Transverse colon (tissue), 4 donors: ENCODE data around the gene AKAP7.

Source experiments
- CTCF ChIP-seq, 5 experiments: fragments of 200-600 bp in 3 of 5; fragments of 450-650 bp in 2 of 5; sonication (generic) in 3 of 5; IDR thresholded peaks; 1 replicate in 2 of 5; 2 replicates in 3 of 5; pipeline ENCODE4 v1.5.1; 2016 to 2017; ENCODE audit warnings: antibody characterized with exemption in 5 of 5, inconsistent platforms in 3 of 5, mild to moderate bottlenecking in 2 of 5, moderate library complexity in 1 of 5
- EP300 ChIP-seq: sonication (generic); formaldehyde crosslinking; IDR thresholded peaks from one replicate; pipeline ENCODE4 v1.6.1; 2017; ENCODE audit warnings: antibody characterized with exemption, low read depth
- POLR2A ChIP-seq: fragments of 450-650 bp; IDR thresholded peaks from one replicate; pipeline ENCODE4 v1.6.1; 2016; ENCODE audit warnings: antibody characterized with exemption, mild to moderate bottlenecking, moderate library complexity
- POLR2AphosphoS5 ChIP-seq, 3 donors: sonication (generic); formaldehyde crosslinking; IDR thresholded peaks; one replicate each; pipeline ENCODE4 v1.6.1; 2016; ENCODE audit warnings: antibody characterized with exemption in 3 of 3

DNA sequence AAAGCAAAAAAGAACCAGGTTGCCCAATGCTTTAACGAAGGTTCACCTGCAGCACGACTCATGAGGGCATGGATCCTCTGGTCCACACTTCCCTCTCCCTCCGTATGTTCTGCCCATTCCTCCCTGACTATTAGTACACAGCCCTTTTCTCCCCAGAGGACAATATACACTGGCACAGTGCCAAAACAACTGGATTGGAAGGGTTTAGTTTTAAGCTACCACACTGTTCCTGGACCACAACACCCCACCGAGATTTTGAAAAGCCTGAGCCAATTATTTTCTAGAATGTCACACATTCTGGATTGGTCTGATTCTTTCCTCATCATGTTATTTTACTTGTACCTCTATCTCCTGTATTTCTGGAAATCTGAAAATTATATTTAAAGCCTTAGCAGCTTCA lies 2.9 kb upstream of the AKAP7 start:
- no peak for TF ChIP-seq EP300
- no peak for TF ChIP-seq CTCF (IDR thresholded peaks at IDR 0.05)
- no peak for TF ChIP-seq POLR2A
- no peak for TF ChIP-seq POLR2AphosphoS5 (IDR thresholded peaks at IDR 0.05)
